ENCODE measurements around the gene SLC25A51. TPM values are rescaled to one million over a fixed set of nuclear protein-coding genes. Genes with fewer than 3 reads are reported as not detected.
A peak's percentile ranks its signal among the peaks of the same experiment; 100 is the strongest.

Gene SLC25A51
- polyA plus RNA-seq, 1 donor from 2014 or later, result 26.8 TPM

DNA sequence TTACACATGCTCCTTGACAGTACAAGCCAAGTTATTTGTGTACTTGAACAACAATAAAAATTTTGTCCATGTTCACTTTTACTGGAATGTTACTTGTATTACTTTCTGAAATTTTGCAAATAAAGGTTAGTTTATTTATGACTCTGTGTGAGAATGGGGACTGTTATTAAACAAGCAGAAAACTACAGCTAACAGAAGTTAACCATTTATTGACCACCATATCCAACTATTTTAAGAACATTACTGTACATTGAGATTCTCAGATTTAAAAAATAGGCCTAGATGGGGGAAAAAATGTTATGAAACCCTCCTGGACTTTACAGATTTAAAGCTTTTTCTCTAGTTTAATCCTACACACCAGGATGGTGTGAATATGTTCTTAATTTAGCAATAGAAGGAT, 1.8 kb downstream of the SLC25A51 start:
- Histone ChIP-seq H2AFZ (ENCODE audit: low read depth, low read length) (no peak overlapping the region), H3K27ac (ENCODE audit: low read length) (no peak overlapping the region), H3K4me2 (ENCODE audit: low read length) (peak overlapping the region; percentile 93), H3K9ac (ENCODE audit: low read length) (peak overlapping the region; percentile 81), H3F3A (ENCODE audit: insufficient read depth, low read length, poor library complexity, severe bottlenecking) (no peaks in the 10 kb centered on the region), H3K27me3 (ENCODE audit: insufficient read depth, low read depth, low read length) (no peaks in the 10 kb centered on the region), H3K9me2 (ENCODE audit: insufficient read depth, low read length) (no peaks in the 10 kb centered on the region), H3K9me3 (ENCODE audit: low read length) (no peaks in the 10 kb centered on the region), H3K36me3 (ENCODE audit: insufficient read depth, low read length) (no peaks in the 10 kb centered on the region), H3K79me2 (replicated peaks; ENCODE audit: insufficient read depth, low read length) (peaks cover 26% of the 10 kb centered on the region), H4K20me1 (ENCODE audit: insufficient read depth) (no peaks in the 10 kb centered on the region), H3K4me3 (ENCODE audit: low read length) (peak overlapping the region; percentile 96)
- no peak for TF ChIP-seq MXI1 (conservative IDR thresholded peaks at IDR 0.05; ENCODE audit: poor library complexity, severe bottlenecking)
- TF ChIP-seq POLR2AphosphoS5 (IDR thresholded peaks at IDR 0.05), result no peak
- no peak for TF ChIP-seq EZH2 (IDR thresholded peaks at IDR 0.05; ENCODE audit: borderline replicate concordance, insufficient read depth, low read length, poor library complexity, severe bottlenecking)
- TF ChIP-seq TAF1 (IDR thresholded peaks at IDR 0.05; ENCODE audit: low read depth), result no peak
- no peak for TF ChIP-seq SMC3 (conservative IDR thresholded peaks at IDR 0.05; ENCODE audit: poor library complexity)
- TF ChIP-seq REST (IDR thresholded peaks at IDR 0.05; ENCODE audit: borderline replicate concordance), result no peak
- TF ChIP-seq CTCF (IDR thresholded peaks at IDR 0.05; ENCODE audit: poor library complexity, severe bottlenecking), result no peak
- no peak for TF ChIP-seq RAD21 (conservative IDR thresholded peaks at IDR 0.05)
- TF ChIP-seq EP300 (conservative IDR thresholded peaks at IDR 0.05; ENCODE audit: poor library complexity, severe bottlenecking), result no peak

- Histone ChIP-seq H3K4me2 (ENCODE audit: low read length) (no peak overlapping the region), H3K9me2 (ENCODE audit: insufficient read depth, low read length) (no peaks in the 10 kb centered on the region), H3K4me3 (ENCODE audit: low read length) (no peak overlapping the region), H3K27me3 (ENCODE audit: insufficient read depth, low read depth, low read length) (no peaks in the 10 kb centered on the region), H3F3A (ENCODE audit: insufficient read depth, low read length, poor library complexity, severe bottlenecking) (no peaks in the 10 kb centered on the region), H3K9me3 (ENCODE audit: low read length) (no peaks in the 10 kb centered on the region), H3K27ac (ENCODE audit: low read length) (no peak overlapping the region), H3K9ac (ENCODE audit: low read length) (no peak overlapping the region), H3K79me2 (replicated peaks; ENCODE audit: insufficient read depth, low read length) (peaks cover 28% of the 10 kb centered on the region), H3K36me3 (ENCODE audit: insufficient read depth, low read length) (peaks cover 9% of the 10 kb centered on the region), H2AFZ (ENCODE audit: low read depth, low read length) (no peak overlapping the region), H4K20me1 (ENCODE audit: insufficient read depth) (no peaks in the 10 kb centered on the region)
- no peak for TF ChIP-seq SMC3 (conservative IDR thresholded peaks at IDR 0.05; ENCODE audit: poor library complexity)
- TF ChIP-seq POLR2AphosphoS5 (IDR thresholded peaks at IDR 0.05), result no peak
- TF ChIP-seq REST (IDR thresholded peaks at IDR 0.05; ENCODE audit: borderline replicate concordance), result no peak
- TF ChIP-seq MXI1 (conservative IDR thresholded peaks at IDR 0.05; ENCODE audit: poor library complexity, severe bottlenecking), result no peak
- no peak for TF ChIP-seq EZH2 (IDR thresholded peaks at IDR 0.05; ENCODE audit: borderline replicate concordance, insufficient read depth, low read length, poor library complexity, severe bottlenecking)
- no peak for TF ChIP-seq EP300 (conservative IDR thresholded peaks at IDR 0.05; ENCODE audit: poor library complexity, severe bottlenecking)
- TF ChIP-seq RAD21 (conservative IDR thresholded peaks at IDR 0.05), result no peak
- no peak for TF ChIP-seq TAF1 (IDR thresholded peaks at IDR 0.05; ENCODE audit: low read depth)
- TF ChIP-seq CTCF (IDR thresholded peaks at IDR 0.05; ENCODE audit: poor library complexity, severe bottlenecking), result no peak
Observed at GRCh38 chr9:37899041-37899440, 4.9 kb downstream of the SLC25A51 start.
